AG04450 (cell line): ENCODE data around the gene RAB31. TPM values are rescaled to one million over a fixed set of nuclear protein-coding genes. Genes with fewer than 3 reads are reported as not detected.

Experiments
- CTCF ChIA-PET: fragments of 300-600, 350-600 bp; formaldehyde crosslinking; extraction: SDS; loops from one replicate; lab custom pipeline; 2022; ENCODE audit warnings: antibody characterized with exemption, inconsistent platforms; lab: Charles Lee
- POLR2A ChIA-PET: fragments of 350-600 bp; formaldehyde crosslinking; extraction: SDS; loops from one replicate; lab custom pipeline; 2021; ENCODE audit warnings: antibody characterized with exemption, inconsistent platforms; lab: Yijun Ruan, JAX
- DNase-seq: peaks from one replicate; pipeline ENCODE4 v3.0.0-alpha.2; 2011; ENCODE audit warnings: low read depth, low spot score
- H3K27ac ChIP-seq: one replicate; pipeline ENCODE4 v1.5.1; 2012; ENCODE audit warnings: low read depth, low read length, control low read depth
- H3K27me3 ChIP-seq: one replicate; pipeline ENCODE4 v1.6.0; 2012; ENCODE audit warnings: low read length; ENCODE audit not compliant: control insufficient read depth, insufficient read depth
- H3K4me3 ChIP-seq: 2 replicates; pipeline ENCODE4 v1.5.1; 2011; ENCODE audit warnings: mild to moderate bottlenecking, low read depth, low read length, control low read depth
- H3K9me3 ChIP-seq: 2 replicates; pipeline ENCODE4 v1.5.1; 2012; ENCODE audit warnings: low read length; ENCODE audit not compliant: control insufficient read depth, insufficient read depth
- polyA plus RNA-seq: library from polyadenylated mRNA; depleted of rRNA; stranded (reverse); fragments of >200 nt; gene quantifications from 2 replicates; pipeline ENCODE4 v1.2.3, GENCODE V29; 2011
- TF ChIP-seq, protein P1 (sequence below): IDR thresholded peaks from 2 replicates; pipeline ENCODE4 v1.5.1; 2011; ENCODE audit warnings: low read depth, low read length, control low read depth, inconsistent platforms

The RAB31 gene
- polyA plus RNA-seq, 1 experiment = 43.7 TPM

DNA sequence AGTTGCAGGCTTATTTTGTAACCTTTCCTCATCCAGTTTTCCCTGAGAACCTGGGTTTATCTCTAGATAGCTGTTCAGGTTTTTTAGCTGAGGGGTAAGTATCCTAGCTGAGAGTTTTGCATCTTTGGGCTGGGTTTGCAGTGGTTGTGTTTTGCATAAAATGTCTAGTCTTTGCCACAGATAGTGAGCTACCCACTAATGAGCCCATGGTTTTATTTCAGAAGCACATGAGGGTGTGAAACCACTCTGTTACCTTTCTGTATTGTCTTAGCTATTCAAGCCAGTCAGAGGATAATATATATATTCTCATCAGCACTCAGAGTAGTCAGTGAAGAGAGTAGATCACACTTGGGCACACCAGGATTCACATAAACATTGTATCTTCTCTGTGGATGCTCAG lies 153.1 kb downstream of the RAB31 start:
- ChIA-PET CTCF (interaction anchor here (1.3 kb wide), 1 partner anchor 90 kb away, joined by 4 read pairs; no protein-coding TSS in a partner anchor), POLR2A (interaction anchor here (1.0 kb wide), 1 partner anchor 52 kb away, joined by 3 read pairs; the partner anchor contains the start of gene VAPA)
- Histone ChIP-seq H3K4me3 (no peak overlapping the region), H3K9me3 (peaks cover 12% of the 10 kb centered on the region), H3K27me3 (no peaks in the 10 kb centered on the region), H3K27ac (no peak overlapping the region)
- TF ChIP-seq, protein P1, sequence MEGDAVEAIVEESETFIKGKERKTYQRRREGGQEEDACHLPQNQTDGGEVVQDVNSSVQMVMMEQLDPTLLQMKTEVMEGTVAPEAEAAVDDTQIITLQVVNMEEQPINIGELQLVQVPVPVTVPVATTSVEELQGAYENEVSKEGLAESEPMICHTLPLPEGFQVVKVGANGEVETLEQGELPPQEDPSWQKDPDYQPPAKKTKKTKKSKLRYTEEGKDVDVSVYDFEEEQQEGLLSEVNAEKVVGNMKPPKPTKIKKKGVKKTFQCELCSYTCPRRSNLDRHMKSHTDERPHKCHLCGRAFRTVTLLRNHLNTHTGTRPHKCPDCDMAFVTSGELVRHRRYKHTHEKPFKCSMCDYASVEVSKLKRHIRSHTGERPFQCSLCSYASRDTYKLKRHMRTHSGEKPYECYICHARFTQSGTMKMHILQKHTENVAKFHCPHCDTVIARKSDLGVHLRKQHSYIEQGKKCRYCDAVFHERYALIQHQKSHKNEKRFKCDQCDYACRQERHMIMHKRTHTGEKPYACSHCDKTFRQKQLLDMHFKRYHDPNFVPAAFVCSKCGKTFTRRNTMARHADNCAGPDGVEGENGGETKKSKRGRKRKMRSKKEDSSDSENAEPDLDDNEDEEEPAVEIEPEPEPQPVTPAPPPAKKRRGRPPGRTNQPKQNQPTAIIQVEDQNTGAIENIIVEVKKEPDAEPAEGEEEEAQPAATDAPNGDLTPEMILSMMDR = no peak
- no peak for DNase-seq

DNA sequence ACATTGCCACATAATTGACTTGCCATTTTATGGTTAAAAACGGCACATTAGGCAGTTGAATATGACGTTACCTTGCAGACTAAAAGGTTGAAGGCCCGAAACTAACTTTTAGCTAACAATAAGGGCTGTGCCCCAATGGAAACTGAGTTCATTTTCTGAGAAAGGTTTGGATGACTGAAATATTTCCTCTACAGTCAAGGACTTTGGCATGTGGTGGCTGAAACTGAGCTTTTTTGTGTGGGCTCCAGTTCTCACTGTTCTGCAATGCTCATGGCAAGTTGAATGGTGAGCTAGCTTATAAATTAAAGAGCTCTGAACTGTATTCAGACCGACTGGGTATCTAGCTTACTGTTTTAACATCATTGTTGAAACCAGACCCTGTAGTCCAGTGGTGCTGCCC lies 153.8 kb downstream of the RAB31 start:
- POLR2A ChIA-PET = no interaction called here
- CTCF ChIA-PET = interaction anchor here (1.3 kb wide), 1 partner anchor 90 kb away, joined by 4 read pairs; no protein-coding TSS in a partner anchor

DNA sequence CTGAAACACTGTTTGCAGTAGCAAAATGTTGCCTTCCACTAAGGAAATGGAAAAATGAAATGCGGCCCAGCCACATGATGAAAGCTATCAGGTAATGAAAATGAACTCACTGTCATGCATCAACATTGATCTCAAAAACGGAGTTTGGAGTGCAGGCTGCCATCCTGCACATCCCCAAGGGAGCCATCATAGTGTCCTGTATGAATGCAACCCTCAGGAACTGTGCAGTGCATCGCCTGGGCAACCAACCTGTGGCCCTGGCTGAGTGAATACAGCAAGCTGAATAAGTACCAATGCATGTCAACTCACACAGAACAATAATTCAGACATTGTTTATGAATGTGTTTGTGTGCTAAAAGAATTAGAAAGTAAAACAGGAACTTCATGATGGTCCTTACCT lies 154.6 kb downstream of the RAB31 start:
- Histone ChIP-seq H3K9me3 (peaks cover 19% of the 10 kb centered on the region), H3K4me3 (no peak overlapping the region), H3K27ac (no peak overlapping the region), H3K27me3 (no peaks in the 10 kb centered on the region)
- TF ChIP-seq, protein P1 = no peak
- CTCF ChIA-PET = interaction anchor here (1.3 kb wide), 1 partner anchor 89 kb away, joined by 4 read pairs; no protein-coding TSS in a partner anchor
- POLR2A ChIA-PET = no interaction called here
- no peak for DNase-seq

More for the DNA sequence above, 153.8 kb downstream of the RAB31 start:
- Histone ChIP-seq H3K4me3 (no peak overlapping the region), H3K27ac (no peak overlapping the region), H3K27me3 (no peaks in the 10 kb centered on the region), H3K9me3 (peaks cover 19% of the 10 kb centered on the region)
- TF ChIP-seq, protein P1 = no peak
- DNase-seq = no peak

DNA sequence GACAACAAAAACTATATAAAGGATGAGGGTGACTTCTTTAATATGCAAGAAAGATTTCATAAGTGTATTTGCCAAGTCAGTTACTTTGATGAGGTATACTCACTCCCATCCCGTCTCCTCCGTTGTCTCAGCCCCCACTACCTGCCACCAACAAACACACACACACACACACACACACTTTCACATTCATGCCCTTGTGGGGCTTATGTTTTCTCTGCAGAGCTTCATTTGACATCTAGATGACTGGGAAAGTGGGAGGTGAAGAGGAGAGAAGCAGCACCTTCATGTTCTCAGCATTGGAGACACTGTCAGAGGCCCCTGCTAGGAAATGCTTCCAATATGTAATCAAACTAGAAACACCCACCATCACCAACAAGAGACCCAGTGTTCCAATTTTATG lies 155.2 kb downstream of the RAB31 start:
- DNase-seq = no peak
- Histone ChIP-seq H3K27ac (no peak overlapping the region), H3K4me3 (no peak overlapping the region), H3K27me3 (no peaks in the 10 kb centered on the region), H3K9me3 (peaks cover 19% of the 10 kb centered on the region)
- POLR2A ChIA-PET = no interaction called here
- TF ChIP-seq, protein P1 = no peak
- CTCF ChIA-PET = no interaction called here

DNA sequence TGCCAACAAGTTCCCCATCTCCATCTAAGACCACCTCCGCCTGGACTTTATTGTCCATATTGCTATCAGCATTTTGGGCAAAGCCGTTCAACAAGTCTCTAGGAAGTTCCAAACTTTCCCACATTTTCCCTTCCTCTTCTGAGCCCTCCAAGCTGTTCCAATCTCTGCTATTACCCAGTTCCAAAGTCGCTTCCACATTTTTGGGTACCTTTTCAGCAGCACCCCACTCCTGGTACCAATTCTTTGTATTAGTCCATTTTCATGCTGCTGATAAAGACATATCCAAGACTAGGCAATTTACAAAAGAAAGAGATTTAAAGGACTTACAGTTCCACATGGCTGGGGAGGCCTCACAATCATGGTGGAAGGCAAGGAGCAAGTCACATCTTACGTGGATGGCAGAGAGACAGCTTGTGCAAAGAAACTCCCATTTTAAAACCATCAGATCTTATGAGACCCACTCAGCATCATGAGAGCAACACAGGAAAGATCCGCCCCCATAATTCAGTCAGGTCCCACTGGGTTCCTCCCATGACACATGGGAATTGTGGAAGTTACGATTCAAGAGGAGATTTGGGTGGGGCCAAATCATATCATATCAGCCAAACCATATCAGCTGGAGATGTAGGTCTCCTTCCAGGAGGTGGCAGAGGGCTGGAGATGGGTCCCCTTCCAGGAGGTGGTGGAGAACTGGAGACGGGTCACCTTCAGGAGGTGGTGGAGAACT lies 157.8 kb downstream of the RAB31 start:
- TF ChIP-seq, protein P1 = no peak
- POLR2A ChIA-PET = interaction anchor here (0.8 kb wide), 1 partner anchor 46 kb away, joined by 5 read pairs; no protein-coding TSS in a partner anchor
- H3K27ac ChIP-seq = no peak overlapping the region
- no peaks in the 10 kb centered on the region for H3K27me3 ChIP-seq
- H3K9me3 ChIP-seq = peaks cover 19% of the 10 kb centered on the region
- no peak overlapping the region for H3K4me3 ChIP-seq
- CTCF ChIA-PET = no interaction called here
- no peak for DNase-seq
